Panc1 (cell line): Measurements from ENCODE around the gene ZBTB1. TPM values are rescaled to one million over a fixed set of nuclear protein-coding genes. Genes with fewer than 3 reads are reported as not detected.
A peak's percentile ranks its signal among the peaks of the same experiment; 100 is the strongest.

Experiments
- ATAC-seq: fragments of 200-7000 bp; cut with Tn5 transposase; 2 replicates; pipeline ENCODE4 v1.9.1; 2020; ENCODE audit warnings: mild to moderate bottlenecking, moderate library complexity
- BruUV-seq: library from RNA; stranded (reverse); fragments of 400-500 nt; replicated peaks from 2 replicates; lab custom pipeline; 2021; lab: Mats Ljungman, UMichigan
- CTCF ChIA-PET: fragments of 300-600 bp; sonication (Branson Sonifier 250); formaldehyde crosslinking; loops from one replicate; lab custom pipeline; 2022; ENCODE audit warnings: antibody characterized with exemption; lab: Charles Lee
- POLR2A ChIA-PET: fragments of 300-600 bp; sonication (Branson Sonifier 250); formaldehyde crosslinking; loops from one replicate; lab custom pipeline; 2022; ENCODE audit warnings: antibody characterized with exemption; lab: Charles Lee
- DNase-seq: peaks from one replicate; pipeline ENCODE4 v3.0.0-alpha.2; 2010; ENCODE audit warnings: low read depth, low spot score
- H3K27ac ChIP-seq: 2 replicates; pipeline ENCODE4 v1.5.1; 2011; ENCODE audit warnings: mild to moderate bottlenecking, low read length, inconsistent platforms
- H3K27me3 ChIP-seq: fragments of 200-500 bp; sonication (Bioruptor generic); 2 replicates; pipeline ENCODE4 v1.6.0; 2014; ENCODE audit warnings: low read length, inconsistent platforms; ENCODE audit not compliant: control insufficient read depth, insufficient read depth
- H3K36me3 ChIP-seq: fragments of 200-500 bp; sonication (Bioruptor generic); 2 replicates; pipeline ENCODE4 v1.5.1; 2014; ENCODE audit warnings: inconsistent platforms, mild to moderate bottlenecking, low read length, moderate library complexity; ENCODE audit not compliant: control insufficient read depth, insufficient read depth
- H3K4me1 ChIP-seq: 2 replicates; pipeline ENCODE4 v1.5.1; 2011; ENCODE audit warnings: inconsistent platforms, mild to moderate bottlenecking, low read length, moderate library complexity; ENCODE audit not compliant: control insufficient read depth, insufficient read depth
- H3K4me3 ChIP-seq, 2 experiments: 2 replicates each; pipeline ENCODE4 v1.5.1; 2011 to 2012; ENCODE audit warnings: low read depth in 2 of 2, low read length in 2 of 2, mild to moderate bottlenecking in 2 of 2, inconsistent platforms in 1 of 2, moderate library complexity in 1 of 2
- H3K9me3 ChIP-seq: fragments of 200-500 bp; sonication (Bioruptor generic); 2 replicates; pipeline ENCODE4 v1.5.1; 2014; ENCODE audit warnings: low read depth, mild to moderate bottlenecking, inconsistent platforms, low read length, moderate library complexity; ENCODE audit not compliant: control insufficient read depth, insufficient read depth
- CTCF ChIP-seq: fragments of 450-650 bp; IDR thresholded peaks from 2 replicates; pipeline ENCODE4 v1.5.1; 2017; ENCODE audit warnings: mild to moderate bottlenecking
- POLR2AphosphoS5 ChIP-seq: IDR thresholded peaks from 2 replicates; pipeline ENCODE4 v1.6.1; 2012; ENCODE audit warnings: mild to moderate bottlenecking, low read depth, low read length, moderate library complexity
- REST ChIP-seq, 2 experiments: IDR thresholded peaks; 2 replicates each; pipeline ENCODE4 v1.6.1; 2011 to 2012; ENCODE audit warnings: low read depth in 2 of 2, control low read depth in 1 of 2, low read length in 1 of 2, mild to moderate bottlenecking in 1 of 2, moderate library complexity in 1 of 2; ENCODE audit not compliant: insufficient read depth in 1 of 2
- SIN3A ChIP-seq: IDR thresholded peaks from 2 replicates; pipeline ENCODE4 v1.6.1; 2012; ENCODE audit warnings: low read depth, mild to moderate bottlenecking, low read length, moderate library complexity, borderline replicate concordance; ENCODE audit not compliant: insufficient read depth
- TCF7L2 ChIP-seq: IDR thresholded peaks from 2 replicates; pipeline ENCODE4 v1.6.1; 2011; ENCODE audit warnings: mild to moderate bottlenecking, low read depth, low read length, inconsistent platforms
- in situ Hi-C: cut with HindIII; loops from 2 replicates; pipeline ENCODE4 v1.10.0; 2016; ENCODE audit warnings: low sequenced_read_pairs, low pct_unique_long_range_greater_than_20kb
- intact Hi-C: fragments of 100-400 bp; cut with micrococcal nuclease; formaldehyde crosslinking; loops from one replicate; pipeline ENCODE4 v1.10.0; 2022; ENCODE audit not compliant: unreplicated experiment
- total RNA-seq: library from RNA; stranded (reverse); gene quantifications from one replicate; pipeline ENCODE4 v1.2.1, GENCODE V29; 2021; ENCODE audit not compliant: unreplicated experiment

Gene ZBTB1
- total RNA-seq, 1 experiment from 2014 or later: 36.1 TPM

DNA sequence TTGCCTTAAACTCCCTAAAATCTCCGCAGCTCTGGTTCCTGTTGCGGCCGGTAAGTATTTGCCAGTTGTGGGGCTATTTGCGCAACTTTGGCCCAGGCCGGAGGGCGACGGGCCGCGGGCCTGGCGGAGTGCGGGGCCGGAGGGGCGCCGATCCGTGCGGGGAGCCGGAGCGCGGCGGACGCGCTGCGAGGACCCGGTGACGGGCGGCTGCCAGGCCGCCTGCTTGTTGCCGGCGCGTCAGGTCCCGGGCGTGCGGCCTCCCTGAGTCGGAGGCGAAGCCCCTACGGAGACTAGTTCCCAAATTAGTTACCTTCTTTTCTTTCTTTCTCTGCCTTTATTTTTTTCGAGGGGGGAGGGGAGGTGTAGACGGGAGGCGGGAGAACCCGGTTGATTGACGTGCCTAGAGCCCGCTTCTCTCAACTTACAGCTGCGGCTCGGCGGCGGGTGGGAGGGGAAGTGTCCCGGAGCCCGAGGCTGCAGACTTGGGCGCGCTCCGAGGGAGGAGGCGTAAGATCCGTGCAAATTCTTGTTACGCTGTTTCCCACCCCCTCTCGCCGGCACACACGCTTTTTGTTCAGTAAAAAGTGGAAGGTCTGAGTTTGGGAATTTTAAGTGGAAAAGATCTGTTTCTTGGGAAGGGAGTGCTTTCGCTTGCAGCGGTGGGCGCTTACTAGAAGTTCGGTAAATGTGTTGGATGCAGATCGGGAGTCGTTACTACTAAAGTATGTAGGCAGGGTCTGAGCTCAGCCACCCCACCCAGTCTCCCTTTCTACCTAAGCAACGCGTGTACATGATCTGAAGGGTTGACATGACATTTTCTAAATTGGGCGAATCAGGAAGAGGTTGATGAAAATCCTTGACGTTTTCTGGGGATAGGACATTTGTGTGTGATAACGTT, 576 bp downstream of the ZBTB1 start:
- peak overlapping the region; percentile 83 to 94 for H3K4me3 ChIP-seq
- H3K27me3 ChIP-seq: no peaks in the 10 kb centered on the region
- no TSS peak for BruUV-seq
- in situ Hi-C loops: no loop called here
- POLR2A ChIA-PET: interaction anchor here (0.6 to 0.7 kb wide), 2 partner anchors 62 to 325 kb away, joined by 4 to 6 read pairs; no protein-coding TSS in a partner anchor
- CTCF ChIA-PET: no interaction called here
- no peak for DNase-seq
- no peaks in the 10 kb centered on the region for H3K9me3 ChIP-seq
- TF ChIP-seq REST (IDR thresholded peaks at IDR 0.05; ENCODE audit: insufficient read depth in 1 of 2, low read depth in 2 of 2, low read length in 1 of 2) (no peak), TCF7L2 (no peak; the same call in none of the 2 replicates), SIN3A (no peak), POLR2AphosphoS5 (no peak; the same call in 1 of the 2 replicates), CTCF (no peak)
- peak; percentile 61 for ATAC-seq
- intact Hi-C loops: no loop called here
- peak overlapping the region; percentile 91 for H3K27ac ChIP-seq
- H3K36me3 ChIP-seq: peaks cover 9% of the 10 kb centered on the region; the same call in 1 of the 2 replicates
- H3K4me1 ChIP-seq: peaks cover 41% of the 10 kb centered on the region

- H3K27ac ChIP-seq: peak overlapping the region; percentile 81
- ChIA-PET POLR2A (no interaction called here), CTCF (no interaction called here)
- no peaks in the 10 kb centered on the region for H3K27me3 ChIP-seq
- DNase-seq: no peak
- peaks cover 40% of the 10 kb centered on the region for H3K4me1 ChIP-seq
- TF ChIP-seq CTCF (no peak), SIN3A (no peak), POLR2AphosphoS5 (no peak), REST (IDR thresholded peaks at IDR 0.05; ENCODE audit: insufficient read depth in 1 of 2, low read depth in 2 of 2, low read length in 1 of 2) (no peak), TCF7L2 (no peak)
- in situ Hi-C loops: no loop called here
- intact Hi-C loops: no loop called here
- peaks cover 9% of the 10 kb centered on the region; the same call in 1 of the 2 replicates for H3K36me3 ChIP-seq
- H3K4me3 ChIP-seq: peak overlapping the region; percentile 83 to 94
- BruUV-seq: no TSS peak
- H3K9me3 ChIP-seq: no peaks in the 10 kb centered on the region
- ATAC-seq: no peak
Measured at GRCh38 chr14:64506721-64507120, 2.2 kb downstream of the ZBTB1 start.
